KG1 (cell line): Measurements from ENCODE around the gene OR52B2.
"Not testable (repeated sequence)": the region's sequence is repeated elsewhere in the genome, so short reads cannot be mapped to it uniquely, and the experiment has no call there.

Experiments used
- DNase-seq: peaks from one replicate; lab custom pipeline; 2025; lab: John Stamatoyannopoulos, UW

Gene OR52B2

DNA sequence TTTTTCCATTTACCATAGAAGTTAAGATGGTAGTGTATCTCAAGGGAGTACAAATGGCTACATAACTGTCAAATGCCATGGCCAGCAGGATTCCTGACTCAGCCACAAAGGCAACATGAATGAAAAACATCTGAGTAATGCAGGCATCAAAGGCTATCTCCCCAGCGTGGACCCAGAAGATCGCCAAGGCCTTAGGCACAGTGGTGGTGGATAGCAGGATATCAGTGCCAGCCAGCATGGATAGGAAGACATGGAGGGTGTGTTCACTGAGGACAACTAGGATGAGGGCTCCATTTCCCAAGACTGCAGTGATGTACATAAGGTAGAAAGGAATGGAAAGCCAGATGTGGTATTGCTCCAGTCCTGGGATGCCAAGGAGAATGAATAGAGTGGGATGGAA is 18.0 kb downstream of the OR52B2 start:
- no peak for DNase-seq

DNA sequence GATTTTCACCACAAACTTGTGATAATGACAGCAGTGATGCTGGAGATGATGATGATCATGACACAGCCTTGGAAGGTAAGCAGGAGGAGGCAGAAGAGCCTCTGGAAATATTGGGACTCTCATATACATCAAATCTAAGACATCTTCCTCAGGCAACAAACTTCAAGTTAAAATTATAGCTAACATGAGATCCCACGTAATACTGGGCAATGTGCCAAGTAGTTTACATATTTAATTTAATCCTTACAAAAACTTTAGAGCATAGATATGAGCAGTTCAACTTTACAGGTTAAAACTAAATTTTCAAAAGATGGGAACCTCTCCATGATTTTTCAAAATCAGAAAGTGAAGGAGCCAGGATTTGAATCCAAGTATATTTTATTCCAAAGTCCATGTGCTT is 19.0 kb downstream of the OR52B2 start:
- DNase-seq = no peak

DNA sequence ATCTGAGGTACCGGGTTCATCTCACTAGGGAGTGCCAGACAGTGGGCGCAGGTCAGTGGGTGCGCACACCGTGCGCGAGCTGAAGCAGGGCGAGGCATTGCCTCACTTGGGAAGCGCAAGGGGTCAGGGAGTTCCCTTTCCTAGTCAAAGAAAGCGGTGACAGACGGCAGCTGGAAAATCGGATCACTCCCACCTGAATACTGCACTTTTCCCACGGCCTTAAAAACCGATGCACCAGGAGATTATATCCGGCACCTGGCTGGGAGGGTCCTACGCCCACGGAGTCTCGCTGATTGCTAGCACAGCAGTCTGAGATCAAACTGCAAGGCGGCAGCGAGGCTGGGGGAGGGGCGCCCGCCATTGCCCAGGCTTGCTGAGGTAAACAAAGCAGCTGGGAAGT is 26.4 kb downstream of the OR52B2 start:
- DNase-seq = not testable (repeated sequence)

DNA sequence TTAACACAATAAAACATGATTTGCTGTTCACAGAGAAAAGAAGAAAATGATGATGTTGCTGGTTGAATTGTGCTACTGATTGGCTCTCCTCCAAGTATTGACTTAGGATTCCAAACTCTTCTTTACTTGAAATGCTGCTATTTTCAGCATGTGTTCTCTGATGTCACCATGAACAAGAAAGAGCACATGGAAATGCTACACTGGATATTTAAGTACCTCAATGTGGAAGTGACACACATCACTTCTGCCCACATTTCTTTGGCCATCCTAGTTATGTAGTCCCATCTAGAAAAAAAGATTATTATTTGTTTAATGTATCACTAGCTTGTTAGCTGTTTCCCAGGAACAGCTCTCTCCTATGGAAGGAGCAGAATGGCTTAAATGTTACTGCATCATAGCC is 27.2 kb downstream of the OR52B2 start:
- no peak for DNase-seq

DNA sequence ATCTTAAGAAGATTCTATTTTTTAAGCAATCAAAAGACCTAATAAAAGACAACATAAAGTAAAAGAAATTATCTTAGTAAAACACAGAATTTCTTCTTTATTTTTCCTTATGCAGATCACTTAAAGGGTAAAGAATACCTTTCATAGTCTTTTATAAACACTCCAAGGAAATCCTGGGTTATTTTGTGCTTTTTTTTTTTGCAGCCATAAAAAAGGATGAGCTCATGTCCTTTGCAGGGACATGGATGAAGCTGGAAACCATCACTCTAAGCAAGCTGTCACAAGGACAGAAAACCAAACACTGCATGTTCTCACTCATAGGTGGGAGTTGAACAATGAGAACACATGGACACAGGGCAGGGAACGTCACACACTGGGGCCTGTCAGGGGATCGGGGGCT is 34.2 kb downstream of the OR52B2 start:
- DNase-seq = not testable (repeated sequence)

DNA sequence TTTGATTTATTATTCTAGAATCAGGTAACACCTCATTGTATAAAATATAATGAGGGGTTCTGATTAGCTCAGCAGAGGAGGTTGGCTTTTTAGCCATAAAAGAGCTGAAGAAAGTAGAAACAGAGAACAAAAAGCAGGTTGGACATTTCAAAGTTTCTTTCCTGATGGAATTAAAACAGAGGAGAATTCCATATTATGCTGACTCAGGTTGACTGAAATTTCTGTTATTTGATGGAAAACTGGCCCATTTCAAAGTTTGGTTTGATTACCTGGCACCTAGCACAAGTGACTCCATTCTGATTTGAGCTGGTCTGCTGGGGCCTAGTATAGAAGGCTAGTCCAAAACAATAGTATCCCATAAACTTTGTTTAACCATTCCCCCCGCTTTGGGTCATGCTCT is 37.7 kb downstream of the OR52B2 start:
- DNase-seq = no peak

DNA sequence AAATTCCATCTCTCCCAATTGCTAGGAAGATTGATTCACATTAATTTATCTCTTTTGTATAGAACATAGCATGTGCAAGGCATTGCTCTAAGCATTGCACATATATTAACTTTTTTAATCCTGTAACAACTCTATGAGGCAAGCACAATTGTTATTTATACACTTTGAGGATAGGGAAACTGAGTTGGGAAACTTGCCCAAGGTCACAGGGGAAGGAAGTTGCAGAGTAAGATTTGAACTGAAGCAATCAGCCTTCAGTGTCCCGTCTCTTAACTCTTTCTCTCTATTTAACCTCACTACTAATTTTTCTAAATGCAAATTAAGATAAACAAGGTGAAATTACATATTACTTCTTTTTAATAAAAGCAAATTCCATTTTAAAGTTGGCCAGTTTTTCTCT is 40.5 kb downstream of the OR52B2 start:
- no peak for DNase-seq

DNA sequence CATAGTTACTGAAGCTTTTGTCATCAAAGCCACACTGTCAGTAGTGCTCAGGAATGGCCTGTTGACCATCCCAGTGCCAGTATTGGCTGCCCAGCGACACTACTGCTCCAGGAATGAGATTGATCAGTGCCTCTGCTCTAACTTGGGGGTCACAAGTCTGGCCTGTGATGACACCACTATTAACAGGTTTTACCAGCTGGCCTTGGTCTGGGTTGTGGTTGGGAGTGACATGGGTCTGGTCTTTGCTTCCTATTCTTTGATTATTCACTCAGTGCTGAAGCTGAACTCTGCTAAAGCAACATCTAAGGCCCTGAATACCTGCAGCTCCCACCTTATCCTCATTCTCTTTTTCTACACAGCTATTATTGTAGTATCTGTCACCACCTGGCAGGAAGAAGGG is 41.1 kb downstream of the OR52B2 start:
- DNase-seq = no peak

DNA sequence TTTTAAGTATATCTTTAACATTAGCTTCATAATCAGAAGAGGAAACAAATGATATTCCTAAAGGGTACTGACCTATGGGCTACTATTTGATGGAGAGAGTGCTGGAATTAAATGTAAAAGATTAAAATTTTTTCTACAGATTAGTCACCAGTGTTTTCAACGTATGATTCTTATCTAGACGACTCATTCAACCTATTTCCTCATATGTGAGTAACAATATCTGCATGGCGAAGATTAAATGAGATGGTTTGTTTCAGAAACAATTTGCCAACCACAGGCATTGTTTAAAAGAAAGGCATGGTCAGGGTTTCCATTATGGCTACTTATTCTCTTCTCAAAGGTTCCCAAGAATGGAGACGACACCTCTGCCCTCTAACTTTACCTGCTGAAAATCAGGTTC is 42.2 kb downstream of the OR52B2 start:
- DNase-seq = no peak

DNA sequence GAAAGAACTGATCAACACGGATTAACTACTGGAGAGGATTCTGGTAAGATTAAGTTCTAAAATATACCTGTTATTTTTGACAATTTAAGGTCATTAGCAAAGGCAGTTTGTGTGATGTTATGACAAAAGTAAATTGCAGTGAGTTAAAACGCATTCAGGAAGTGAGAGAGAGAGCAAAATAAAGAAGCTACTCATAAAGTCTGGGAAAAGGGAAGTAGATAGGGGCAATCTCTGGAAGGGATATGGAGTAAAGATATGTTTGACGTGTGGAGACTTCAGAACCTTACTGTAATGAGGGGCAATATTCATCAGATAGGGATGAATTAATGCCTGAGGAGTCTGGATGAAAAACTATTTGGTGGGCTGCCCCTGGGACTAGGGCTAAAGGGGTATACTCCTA is 45.9 kb downstream of the OR52B2 start:
- DNase-seq = no peak
